Keratinocyte (primary cell): ENCODE data around the gene TMA16.

ENCODE experiments used
- CTCF ChIP-seq, 3 experiments: IDR thresholded peaks in 1 of 3; conservative IDR thresholded peaks in 1 of 3; optimal IDR thresholded peaks in 1 of 3; 2 replicates in 2 of 3; 3 replicates in 1 of 3; pipeline versions ENCODE3 to v1.5.1; 2011; ENCODE audit warnings: low read length in 3 of 3, mild to moderate bottlenecking in 3 of 3, moderate library complexity in 2 of 3, control low read depth in 1 of 3, inconsistent platforms in 1 of 3; ENCODE audit not compliant: insufficient read depth in 2 of 3; ENCODE audit errors: extremely low read depth in 1 of 3
- EZH2 ChIP-seq: IDR thresholded peaks from one replicate; pipeline ENCODE4 v1.6.1; 2012; ENCODE audit warnings: inconsistent platforms, mild to moderate bottlenecking, low read length, moderate library complexity

- no peak for TF ChIP-seq CTCF (optimal IDR thresholded peaks at IDR 0.05 in 1 of 3, IDR thresholded peaks at IDR 0.05 in 1 of 3, conservative IDR thresholded peaks at IDR 0.05 in 1 of 3; ENCODE audit: extremely low read depth in 1 of 3, insufficient read depth in 2 of 3, low read length in 3 of 3)
- TF ChIP-seq EZH2, result no peak
These were observed 8.2 kb upstream of the TMA16 start for GRCh38 chr4:163486321-163486720.
